Epithelial cell of esophagus (primary cell): ENCODE measurements around the gene ADAM33.

Experiments used
- DNase-seq: peaks from one replicate; pipeline ENCODE4 v3.0.0; 2010; ENCODE audit warnings: low read depth
- H3K4me3 ChIP-seq: 2 replicates; pipeline ENCODE4 v1.5.1; 2011; ENCODE audit warnings: mild to moderate bottlenecking, low read length, control low read depth
- CTCF ChIP-seq: IDR thresholded peaks from 2 replicates; pipeline ENCODE4 v1.5.1; 2011; ENCODE audit warnings: low read depth, mild to moderate bottlenecking, low read length, control low read depth, inconsistent platforms; ENCODE audit not compliant: insufficient read depth; ENCODE audit errors: missing control alignments

Gene ADAM33

GRCh38 chr20:3696200-3696599, 14.4 kb upstream of the ADAM33 start:
- H3K4me3 ChIP-seq = no peak overlapping the region
- DNase-seq = no peak
- TF ChIP-seq CTCF = peak; percentile 30

GRCh38 chr20:3694864-3695263, 13.1 kb upstream of the ADAM33 start:
- TF ChIP-seq CTCF = no peak
- DNase-seq = no peak
- H3K4me3 ChIP-seq = no peak overlapping the region

DNA sequence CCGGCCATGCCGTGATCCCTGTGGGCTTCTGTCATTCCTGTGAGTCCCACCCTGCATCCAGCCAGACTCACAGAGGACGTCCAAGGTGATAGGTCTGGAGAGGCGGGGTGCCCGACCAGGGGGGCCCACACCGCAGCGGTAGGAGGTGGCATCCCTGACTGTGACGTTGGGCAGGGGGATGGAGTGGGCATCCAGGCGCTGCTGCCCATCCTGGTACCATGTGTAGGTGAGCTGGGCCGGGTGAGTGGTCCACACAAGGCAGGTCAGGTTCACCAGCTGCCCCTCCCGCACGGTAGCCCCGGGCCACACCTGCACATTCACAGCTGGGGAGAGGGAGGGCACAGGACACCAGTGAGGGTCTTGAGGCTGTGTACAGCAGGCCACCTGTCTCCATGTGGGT, 11.6 kb upstream of the ADAM33 start:
- TF ChIP-seq CTCF = no peak
- no peak overlapping the region for H3K4me3 ChIP-seq
- DNase-seq = no peak

DNA sequence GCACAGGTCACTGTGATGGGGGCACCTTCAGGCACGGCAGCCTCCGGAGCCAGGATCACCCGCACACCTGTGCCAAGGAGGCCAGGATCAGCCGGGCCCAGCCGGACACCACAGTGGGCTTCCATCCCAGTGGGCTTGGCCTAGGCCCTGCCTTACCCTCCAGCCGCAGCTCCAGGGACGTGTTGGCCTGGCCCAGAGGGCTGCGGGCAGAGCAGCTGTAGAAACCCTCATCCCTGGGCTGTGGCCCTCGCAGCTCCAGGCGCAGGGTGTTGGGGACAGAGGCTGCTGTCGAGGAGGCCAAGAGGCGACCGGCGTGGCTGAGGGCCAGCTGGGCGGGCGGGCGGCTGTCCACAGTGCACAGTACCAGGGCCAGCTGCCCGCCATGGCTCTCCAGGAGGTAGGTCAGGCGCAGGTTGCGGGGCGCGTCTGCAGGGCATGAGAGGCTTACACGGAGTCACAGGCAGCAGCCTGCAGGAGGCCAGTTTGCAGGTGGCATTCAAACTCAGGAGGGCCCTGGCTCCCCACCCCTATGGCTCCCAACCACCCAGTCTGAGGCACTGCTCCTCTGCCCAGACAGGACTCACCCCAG, 11.0 kb upstream of the ADAM33 start:
- no peak for TF ChIP-seq CTCF
- no peak overlapping the region for H3K4me3 ChIP-seq
- no peak for DNase-seq

DNA sequence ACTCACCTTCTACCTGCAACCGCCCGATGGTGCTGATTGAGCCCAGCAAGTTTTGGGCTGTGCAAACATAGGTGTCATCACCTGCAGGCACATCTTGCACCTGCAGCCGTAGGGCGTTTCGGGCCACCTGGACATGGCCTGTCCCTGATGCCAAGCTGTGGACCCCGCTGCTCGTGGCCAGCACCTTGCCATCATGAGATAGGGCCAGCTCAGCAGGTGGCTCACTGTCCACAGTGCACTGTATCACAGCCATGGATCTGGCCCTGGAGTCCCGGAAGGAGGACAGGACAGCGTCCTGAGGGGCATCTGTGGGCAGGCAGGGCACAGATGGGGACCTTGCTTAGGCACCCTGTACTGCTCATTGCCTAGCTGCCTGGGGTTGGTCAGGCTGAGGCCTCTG, 10.1 kb upstream of the ADAM33 start:
- H3K4me3 ChIP-seq = no peak overlapping the region
- TF ChIP-seq CTCF = no peak
- DNase-seq = no peak

DNA sequence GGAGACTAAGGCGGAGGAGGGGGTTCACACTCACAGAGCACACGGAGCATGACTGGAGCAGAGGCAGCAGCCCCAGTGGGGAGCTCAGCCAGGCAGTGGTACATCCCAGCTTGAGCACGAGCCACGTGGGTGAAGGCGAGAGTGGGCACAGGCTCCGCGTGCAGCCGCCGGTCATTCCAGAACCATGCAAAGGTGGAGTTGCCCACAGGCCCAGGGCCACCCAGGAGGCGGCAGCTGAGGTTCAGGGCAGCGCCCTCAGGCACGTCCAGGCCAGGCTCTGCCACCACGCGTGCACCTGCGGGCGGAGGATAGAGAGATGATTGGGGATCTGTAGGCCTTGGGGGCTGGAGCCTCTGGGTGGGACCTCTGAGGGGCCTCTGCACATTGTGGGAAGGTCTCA, 9.5 kb upstream of the ADAM33 start:
- no peak overlapping the region for H3K4me3 ChIP-seq
- no peak for DNase-seq
- TF ChIP-seq CTCF = no peak

GRCh38 chr20:3690413-3690812, 8.6 kb upstream of the ADAM33 start:
- no peak for TF ChIP-seq CTCF
- no peak for DNase-seq
- no peak overlapping the region for H3K4me3 ChIP-seq
